MM.1S (cell line): ENCODE data around the gene IL15RA.

Source experiments
- EZH2 ChIP-seq: fragments of 300-600 bp; sonication (generic); optimal IDR thresholded peaks from 2 replicates; pipeline ENCODE3; 2017; ENCODE audit warnings: low read depth, mild to moderate bottlenecking, antibody characterized with exemption, low read length, mixed read lengths
- TF ChIP-seq, protein P1 (sequence below): fragments of 300-600 bp; sonication (generic); IDR thresholded peaks from 2 replicates; pipeline ENCODE4 v1.5.1; 2016; ENCODE audit warnings: antibody characterized with exemption, low read length, mixed read lengths

DNA sequence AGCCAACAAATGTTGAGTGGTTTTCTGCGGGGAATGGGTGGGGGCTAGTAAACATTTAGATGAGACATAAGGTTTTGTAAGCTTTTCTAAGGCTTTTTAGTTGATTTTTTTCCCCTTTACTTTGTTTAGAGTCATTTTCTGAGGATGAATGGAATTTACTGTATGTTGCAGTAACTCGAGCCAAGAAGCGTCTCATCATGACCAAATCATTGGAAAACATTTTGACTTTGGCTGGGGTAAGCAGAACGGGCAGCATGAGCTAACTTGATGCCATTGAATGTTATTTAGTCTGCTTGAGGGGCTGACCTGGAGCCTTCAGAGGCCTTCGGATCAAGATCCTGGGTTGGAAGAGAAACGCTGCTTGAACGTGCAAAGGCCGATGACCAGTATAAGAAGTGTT, 50.0 kb downstream of the IL15RA start:
- TF ChIP-seq EZH2: no peak
- TF ChIP-seq, protein P1, sequence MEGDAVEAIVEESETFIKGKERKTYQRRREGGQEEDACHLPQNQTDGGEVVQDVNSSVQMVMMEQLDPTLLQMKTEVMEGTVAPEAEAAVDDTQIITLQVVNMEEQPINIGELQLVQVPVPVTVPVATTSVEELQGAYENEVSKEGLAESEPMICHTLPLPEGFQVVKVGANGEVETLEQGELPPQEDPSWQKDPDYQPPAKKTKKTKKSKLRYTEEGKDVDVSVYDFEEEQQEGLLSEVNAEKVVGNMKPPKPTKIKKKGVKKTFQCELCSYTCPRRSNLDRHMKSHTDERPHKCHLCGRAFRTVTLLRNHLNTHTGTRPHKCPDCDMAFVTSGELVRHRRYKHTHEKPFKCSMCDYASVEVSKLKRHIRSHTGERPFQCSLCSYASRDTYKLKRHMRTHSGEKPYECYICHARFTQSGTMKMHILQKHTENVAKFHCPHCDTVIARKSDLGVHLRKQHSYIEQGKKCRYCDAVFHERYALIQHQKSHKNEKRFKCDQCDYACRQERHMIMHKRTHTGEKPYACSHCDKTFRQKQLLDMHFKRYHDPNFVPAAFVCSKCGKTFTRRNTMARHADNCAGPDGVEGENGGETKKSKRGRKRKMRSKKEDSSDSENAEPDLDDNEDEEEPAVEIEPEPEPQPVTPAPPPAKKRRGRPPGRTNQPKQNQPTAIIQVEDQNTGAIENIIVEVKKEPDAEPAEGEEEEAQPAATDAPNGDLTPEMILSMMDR: no peak
